ENCODE data around the gene SSU72. TPM values are rescaled to one million over a fixed set of nuclear protein-coding genes. Genes with fewer than 3 reads are reported as not detected.

Gene SSU72
- total and polyA plus RNA-seq, 2 donors (not counting 3 experiments of a cell fraction or from before 2014, with no cell fraction given) = 85.9 to 129 TPM

- POLR2A ChIA-PET = no interaction called here
These were observed 36.9 kb downstream of the SSU72 start for GRCh38 chr1:1537626-1538250.

More at GRCh38 chr1:1537626-1538250, 36.9 kb downstream of the SSU72 start:
- H3K4me3 ChIP-seq (replicated peaks in 1 of 3; ENCODE audit: insufficient read depth in 1 of 3, low read depth in 1 of 3, low read length in 3 of 3) = no peak overlapping the region
- H3K9me3 ChIP-seq (replicated peaks; ENCODE audit: control insufficient read depth, insufficient read depth, low read length) = no peaks in the 10 kb centered on the region
- intact Hi-C loops (cut with micrococcal nuclease) (no loop called here), dilution Hi-C loops (cut with MboI; ENCODE audit: extremely low pct_ligation_motif_present, low sequenced_read_pairs) (no loop called here)
- no peak for DNase-seq (ENCODE audit: low read depth, low spot score)
- FAIRE-seq = no peak
- no peak overlapping the region for H3K4me2 ChIP-seq (ENCODE audit: insufficient read depth, low read length)
- no peak overlapping the region for H3K9ac ChIP-seq (replicated peaks; ENCODE audit: extremely low read depth, insufficient read depth, low read length)
- peaks cover 14% of the 10 kb centered on the region for H3K4me1 ChIP-seq (ENCODE audit: control insufficient read depth, extremely low read depth, insufficient read depth, low read length)
- TF ChIP-seq, protein P1, sequence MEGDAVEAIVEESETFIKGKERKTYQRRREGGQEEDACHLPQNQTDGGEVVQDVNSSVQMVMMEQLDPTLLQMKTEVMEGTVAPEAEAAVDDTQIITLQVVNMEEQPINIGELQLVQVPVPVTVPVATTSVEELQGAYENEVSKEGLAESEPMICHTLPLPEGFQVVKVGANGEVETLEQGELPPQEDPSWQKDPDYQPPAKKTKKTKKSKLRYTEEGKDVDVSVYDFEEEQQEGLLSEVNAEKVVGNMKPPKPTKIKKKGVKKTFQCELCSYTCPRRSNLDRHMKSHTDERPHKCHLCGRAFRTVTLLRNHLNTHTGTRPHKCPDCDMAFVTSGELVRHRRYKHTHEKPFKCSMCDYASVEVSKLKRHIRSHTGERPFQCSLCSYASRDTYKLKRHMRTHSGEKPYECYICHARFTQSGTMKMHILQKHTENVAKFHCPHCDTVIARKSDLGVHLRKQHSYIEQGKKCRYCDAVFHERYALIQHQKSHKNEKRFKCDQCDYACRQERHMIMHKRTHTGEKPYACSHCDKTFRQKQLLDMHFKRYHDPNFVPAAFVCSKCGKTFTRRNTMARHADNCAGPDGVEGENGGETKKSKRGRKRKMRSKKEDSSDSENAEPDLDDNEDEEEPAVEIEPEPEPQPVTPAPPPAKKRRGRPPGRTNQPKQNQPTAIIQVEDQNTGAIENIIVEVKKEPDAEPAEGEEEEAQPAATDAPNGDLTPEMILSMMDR (IDR thresholded peaks at IDR 0.05; ENCODE audit: extremely low read depth in 1 of 2, insufficient read depth in 1 of 2, low read depth in 1 of 2, low read length in 2 of 2) = no peak
- no peak for TF ChIP-seq GATA2 (IDR thresholded peaks at IDR 0.05; ENCODE audit: insufficient read depth, insufficient read length, low read depth, low read length)
- no peak for TF ChIP-seq POLR2A (IDR thresholded peaks at IDR 0.05; ENCODE audit: low read depth, low read length)
- TF ChIP-seq MYC (IDR thresholded peaks at IDR 0.05; ENCODE audit: low read depth, low read length) = no peak
- TF ChIP-seq EZH2 (IDR thresholded peaks at IDR 0.05; ENCODE audit: borderline replicate concordance, low read depth, low read length, severe bottlenecking) = no peak
- TF ChIP-seq JUN (IDR thresholded peaks at IDR 0.05; ENCODE audit: borderline replicate concordance, insufficient read depth, insufficient read length, low read depth) = no peak
- TF ChIP-seq, protein P2, sequence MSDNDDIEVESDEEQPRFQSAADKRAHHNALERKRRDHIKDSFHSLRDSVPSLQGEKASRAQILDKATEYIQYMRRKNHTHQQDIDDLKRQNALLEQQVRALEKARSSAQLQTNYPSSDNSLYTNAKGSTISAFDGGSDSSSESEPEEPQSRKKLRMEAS (IDR thresholded peaks at IDR 0.05; ENCODE audit: insufficient read depth, insufficient read length) = no peak
- no peaks in the 10 kb centered on the region for H4K20me1 ChIP-seq (replicated peaks; ENCODE audit: control insufficient read depth, extremely low read depth, insufficient read depth, low read length)
- H3K79me2 ChIP-seq (ENCODE audit: control insufficient read depth, insufficient read depth, low read length) = peaks cover 7% of the 10 kb centered on the region
- no peak overlapping the region for H3K27ac ChIP-seq (ENCODE audit: insufficient read depth, low read depth, low read length)
- H2AFZ ChIP-seq (ENCODE audit: low read depth, low read length) = no peak overlapping the region
- peaks cover 0 to 7% of the 10 kb centered on the region in 2 experiments for H3K36me3 ChIP-seq (ENCODE audit: control insufficient read depth in 2 of 2, extremely low read depth in 1 of 2, insufficient read depth in 2 of 2, low read length in 2 of 2)
- no peaks in the 10 kb centered on the region for H3K9me1 ChIP-seq (replicated peaks; ENCODE audit: control insufficient read depth, extremely low read depth, insufficient read depth, low read length)
- CTCF ChIA-PET = no interaction called here
- BruUV-seq (replicated peaks) = no TSS peak
- H3K27me3 ChIP-seq (ENCODE audit: control insufficient read depth in 2 of 2, insufficient read depth in 2 of 2, low read length in 2 of 2) = no peaks in the 10 kb centered on the region
